Ishikawa (cell line): ENCODE data around the gene PLCL2.

Experiments used
- CEBPB ChIP-seq: IDR thresholded peaks from 2 replicates; pipeline ENCODE4 v1.6.1; 2012
- CREB1 ChIP-seq: IDR thresholded peaks from 2 replicates; pipeline ENCODE4 v1.6.1; 2012; ENCODE audit warnings: low read depth
- EGR1 ChIP-seq: IDR thresholded peaks from 2 replicates; pipeline ENCODE4 v1.6.1; 2012
- EP300 ChIP-seq: IDR thresholded peaks from 2 replicates; pipeline ENCODE4 v1.6.1; 2012; ENCODE audit warnings: borderline replicate concordance
- FOXM1 ChIP-seq: IDR thresholded peaks from 2 replicates; pipeline ENCODE4 v1.6.1; 2012; ENCODE audit warnings: low read depth, borderline replicate concordance
- MAX ChIP-seq: IDR thresholded peaks from 2 replicates; pipeline ENCODE4 v1.6.1; 2012
- NFIC ChIP-seq: IDR thresholded peaks from 2 replicates; pipeline ENCODE4 v1.6.1; 2012
- RAD21 ChIP-seq: IDR thresholded peaks from 2 replicates; pipeline ENCODE4 v1.6.1; 2012; ENCODE audit warnings: low read depth
- REST ChIP-seq: IDR thresholded peaks from 2 replicates; pipeline ENCODE4 v1.6.1; 2012; ENCODE audit warnings: low read depth, mild to moderate bottlenecking
- TAF1 ChIP-seq: IDR thresholded peaks from 2 replicates; pipeline ENCODE4 v1.6.1; 2012; ENCODE audit warnings: low read depth, mild to moderate bottlenecking
- TCF12 ChIP-seq: IDR thresholded peaks from 2 replicates; pipeline ENCODE4 v1.6.1; 2012; ENCODE audit warnings: low read depth
- YY1 ChIP-seq: IDR thresholded peaks from 2 replicates; pipeline ENCODE4 v1.6.1; 2012; ENCODE audit warnings: low read depth

- TF ChIP-seq RAD21 (no peak), EGR1 (no peak), FOXM1 (no peak), REST (no peak), CREB1 (no peak), TAF1 (no peak), EP300 (no peak), MAX (no peak), YY1 (no peak), CEBPB (no peak), NFIC (no peak), TCF12 (no peak)
Observed at GRCh38 chr3:16932877-16933276, 48.1 kb downstream of the PLCL2 start.
